GM21717 (cell line): ENCODE data around the gene IQSEC1.

ENCODE experiments used
- ATAC-seq: cut with Tn5 transposase; IDR thresholded peaks from one replicate; pipeline ENCODE4 v1.9.1; 2021; ENCODE audit warnings: mild to moderate bottlenecking, moderate library complexity; ENCODE audit not compliant: unreplicated experiment

IQSEC1 gene

GRCh38 chr3:12975748-12976522 lies 97.3 kb downstream of the IQSEC1 start:
- no peak for ATAC-seq

DNA sequence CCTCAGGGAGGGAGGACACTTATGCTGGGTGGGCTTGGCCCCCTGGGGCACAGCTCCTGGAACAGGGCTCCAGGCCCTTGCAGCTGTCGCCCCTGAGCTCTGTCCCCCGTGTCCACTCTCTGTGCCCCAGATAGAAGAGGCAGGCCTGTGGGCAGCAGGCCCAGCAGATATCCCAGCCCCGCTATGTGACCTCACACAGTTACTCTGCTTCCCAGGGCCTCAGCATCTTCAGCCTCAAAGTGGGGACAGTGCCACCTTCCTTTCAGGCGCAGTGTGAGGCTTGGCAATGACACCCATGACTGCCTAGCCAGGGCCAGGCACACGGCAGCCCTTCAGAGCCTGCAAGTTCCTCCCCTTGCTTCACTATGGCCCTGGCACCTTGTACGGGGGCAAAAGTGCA lies 98.4 kb downstream of the IQSEC1 start:
- no peak for ATAC-seq

DNA sequence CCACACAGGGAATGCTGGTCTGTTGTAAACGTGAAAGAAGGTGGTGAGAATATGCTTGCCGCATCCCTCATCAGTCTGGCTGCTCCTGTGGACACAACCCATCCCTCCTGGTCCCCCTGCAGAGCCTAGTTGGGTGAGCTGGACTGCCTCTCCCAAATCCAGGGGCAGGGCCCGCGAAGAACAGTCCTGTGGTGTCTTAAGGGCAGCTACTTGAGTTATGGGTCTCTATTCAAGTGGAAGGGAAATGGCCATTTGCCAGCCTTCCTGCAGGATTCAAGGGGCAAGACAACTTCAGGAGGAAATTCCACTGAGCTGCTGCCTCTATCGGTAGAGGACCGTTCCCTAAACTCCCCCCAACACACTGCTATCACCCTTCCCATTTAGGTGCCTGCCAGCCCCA lies 98.9 kb downstream of the IQSEC1 start:
- ATAC-seq = no peak

DNA sequence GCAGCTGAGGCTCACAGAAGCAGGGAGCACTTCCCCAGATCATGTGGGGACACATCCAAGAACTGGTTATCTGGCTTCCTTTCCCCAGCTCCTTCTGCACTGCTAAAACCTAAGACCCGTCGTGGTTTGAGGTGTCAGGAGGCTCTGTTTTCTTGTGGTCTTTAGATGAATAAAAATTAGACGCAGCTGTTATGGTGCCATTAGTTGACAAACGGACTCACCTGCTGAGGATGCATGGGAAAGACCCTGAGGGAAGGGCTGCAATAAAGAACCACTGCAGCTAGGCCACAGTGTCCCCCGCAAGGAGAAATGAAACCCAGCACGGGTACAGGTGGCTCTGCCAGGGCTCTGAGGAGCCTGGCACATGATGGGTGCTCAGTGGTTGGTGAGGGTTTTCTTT lies 99.4 kb downstream of the IQSEC1 start:
- no peak for ATAC-seq

- no peak for ATAC-seq
Measured at GRCh38 chr3:12972781-12973702, 100.2 kb downstream of the IQSEC1 start.

GRCh38 chr3:12972043-12972442 lies 101.2 kb downstream of the IQSEC1 start:
- ATAC-seq = no peak

DNA sequence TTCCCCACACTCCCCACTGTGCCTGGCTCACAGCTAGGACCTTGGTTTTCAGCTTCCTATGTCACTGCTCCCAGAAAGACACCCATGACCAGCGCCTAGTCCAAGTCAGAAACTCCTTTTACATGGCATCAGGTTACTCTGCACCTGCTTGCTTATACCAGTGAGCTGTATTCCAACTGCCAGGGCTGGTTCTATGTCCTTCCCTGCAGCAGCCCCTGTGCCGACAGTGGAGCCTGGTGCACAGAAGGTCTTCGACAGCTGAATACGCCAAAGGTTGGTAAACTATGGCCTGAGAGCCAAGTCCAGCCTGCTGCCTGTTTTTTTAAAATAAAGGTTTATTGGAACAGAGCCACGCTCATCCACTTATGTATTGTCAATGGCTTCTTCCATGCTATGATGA lies 102.5 kb downstream of the IQSEC1 start:
- ATAC-seq = no peak

GRCh38 chr3:12969486-12969885 lies 103.7 kb downstream of the IQSEC1 start:
- no peak for ATAC-seq

- no peak for ATAC-seq
Measured at GRCh38 chr3:12968541-12968940, 104.7 kb downstream of the IQSEC1 start.

GRCh38 chr3:12967606-12968351 lies 105.5 kb downstream of the IQSEC1 start:
- ATAC-seq = peak; percentile 66

DNA sequence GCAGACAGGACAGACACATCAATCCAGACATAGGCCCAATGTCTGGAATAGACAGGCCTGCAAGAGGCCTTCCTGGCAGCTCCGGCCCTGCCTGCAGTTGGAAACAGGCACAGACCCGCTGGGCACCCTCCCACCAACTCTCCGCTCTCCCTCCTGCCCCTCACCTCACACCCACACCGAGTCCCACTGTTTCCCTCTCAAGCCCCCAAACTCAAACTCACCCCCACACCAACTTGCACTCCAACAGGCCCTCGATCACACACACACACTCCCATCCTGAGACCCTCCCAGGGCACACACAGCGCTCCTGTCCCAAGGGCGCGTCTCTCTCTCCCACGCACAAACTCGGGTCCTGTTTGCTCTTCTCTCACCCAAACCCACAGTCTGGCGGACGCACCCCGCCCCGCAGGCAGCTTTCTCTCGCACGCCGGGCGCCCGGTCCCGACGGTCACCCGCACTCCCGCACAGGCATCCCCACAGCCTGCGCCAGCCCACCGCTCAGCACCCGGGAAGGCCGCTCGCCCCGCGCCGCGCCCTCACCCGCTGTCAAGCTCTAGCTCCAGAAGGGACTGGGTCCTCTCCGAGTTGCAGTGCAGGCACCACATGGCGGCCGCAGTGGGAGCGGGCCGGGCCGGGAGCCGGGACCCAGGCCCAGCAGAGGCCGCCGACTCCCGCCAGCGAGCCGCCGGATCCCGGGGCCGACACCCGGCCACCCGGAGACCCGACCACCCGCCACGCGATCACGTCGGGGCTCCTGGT lies 106.2 kb downstream of the IQSEC1 start:
- ATAC-seq = peak; percentile 21

DNA sequence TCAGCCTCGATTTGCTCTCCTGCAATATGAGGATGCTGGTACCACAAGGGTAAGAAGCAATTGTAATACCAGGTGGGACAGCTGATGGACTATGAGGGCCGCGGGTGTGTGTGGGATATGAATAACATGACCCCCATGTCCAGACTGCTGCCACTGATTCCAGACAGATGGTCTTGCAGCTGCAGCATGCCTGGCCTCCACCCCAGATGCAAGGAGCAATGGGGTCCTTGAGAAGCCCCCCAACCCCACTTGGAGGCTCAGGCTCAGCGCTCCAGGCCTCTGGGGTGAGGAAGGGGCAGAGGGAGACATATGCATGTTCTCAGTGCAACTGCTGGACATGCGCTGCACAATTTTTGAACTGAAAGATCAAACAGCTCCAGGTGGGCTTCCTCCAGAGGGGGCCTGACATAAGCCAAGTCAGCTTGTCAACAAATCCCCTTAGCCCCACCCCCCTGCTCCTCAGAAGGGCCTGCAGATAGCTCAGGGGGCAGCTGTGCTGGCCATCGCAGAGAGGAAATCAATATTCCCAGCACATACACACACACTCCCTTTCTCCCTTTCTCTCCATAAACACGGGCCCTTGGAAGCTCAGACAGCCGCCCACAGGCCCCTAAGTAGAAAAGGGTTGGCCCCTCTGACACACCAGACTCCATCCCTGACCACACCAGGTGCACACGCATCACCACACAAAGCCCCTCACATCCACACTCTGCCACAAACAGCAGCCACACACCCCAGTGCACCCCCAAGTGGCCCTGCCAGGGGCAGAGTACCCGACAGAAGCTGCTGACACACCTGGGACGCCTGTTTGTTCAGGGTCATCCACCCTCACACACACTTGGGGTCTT lies 107.0 kb downstream of the IQSEC1 start:
- no peak for ATAC-seq

DNA sequence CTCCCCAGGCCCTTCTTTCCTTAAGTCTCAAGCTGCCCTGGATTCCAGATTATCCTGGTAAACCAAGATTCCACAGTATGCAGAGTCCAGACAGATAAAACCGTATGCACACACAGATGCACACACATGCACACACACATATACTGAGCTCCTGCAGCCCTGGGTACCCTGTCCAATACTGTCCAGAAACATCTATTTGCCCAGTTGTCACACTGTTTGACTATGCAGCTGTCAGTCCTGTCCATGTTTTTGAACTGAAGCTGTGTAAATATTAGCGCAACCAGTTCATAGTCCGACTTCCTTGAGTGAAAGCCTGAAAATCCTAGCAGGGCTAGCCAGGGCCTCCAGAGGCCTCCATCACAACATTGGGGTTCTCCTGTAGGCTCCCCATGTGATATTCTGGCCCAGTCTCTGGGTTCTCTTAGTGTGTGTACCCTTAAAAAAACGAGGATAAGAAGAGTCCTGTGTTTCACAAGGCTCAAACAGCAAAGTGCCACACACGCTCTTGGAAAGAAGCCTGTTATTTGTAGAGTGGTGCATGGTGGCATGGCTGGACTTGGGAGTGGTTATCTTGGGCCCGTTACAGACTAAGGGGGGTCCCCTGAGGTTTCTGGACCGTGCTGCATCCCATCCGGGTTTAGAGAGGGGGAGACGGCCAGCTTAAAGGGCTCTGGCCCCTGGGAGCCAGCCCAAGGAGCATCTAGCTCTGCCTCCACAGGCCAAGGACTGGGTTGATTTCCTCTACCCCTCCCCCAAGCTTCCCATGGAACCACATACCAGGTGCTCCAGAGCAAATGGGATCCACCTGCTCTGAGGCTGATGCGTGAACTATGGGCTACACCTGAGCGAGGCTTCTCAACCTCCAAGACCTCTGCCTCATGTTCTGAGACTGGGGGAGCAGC lies 108.3 kb downstream of the IQSEC1 start:
- ATAC-seq = no peak

GRCh38 chr3:12963922-12964701 lies 109.1 kb downstream of the IQSEC1 start:
- ATAC-seq = no peak

GRCh38 chr3:12963231-12963896 lies 109.9 kb downstream of the IQSEC1 start:
- no peak for ATAC-seq

- ATAC-seq = no peak
Measured at GRCh38 chr3:12962292-12962691, 110.9 kb downstream of the IQSEC1 start.

- ATAC-seq = no peak
Measured at GRCh38 chr3:12961697-12962036, 111.6 kb downstream of the IQSEC1 start.
